HG03175 (cell line): Measurements from ENCODE around the gene RNU1-3.
A peak's percentile ranks its signal among the peaks of the same experiment; 100 is the strongest.
"Not testable (repeated sequence)": the region's sequence is repeated elsewhere in the genome, so short reads cannot be mapped to it uniquely, and the experiment has no call there.

Experiments used
- ATAC-seq: cut with Tn5 transposase; IDR thresholded peaks from one replicate; pipeline ENCODE4 v1.9.1; 2021; ENCODE audit warnings: mild to moderate bottlenecking, moderate library complexity; ENCODE audit not compliant: unreplicated experiment

Gene RNU1-3

DNA sequence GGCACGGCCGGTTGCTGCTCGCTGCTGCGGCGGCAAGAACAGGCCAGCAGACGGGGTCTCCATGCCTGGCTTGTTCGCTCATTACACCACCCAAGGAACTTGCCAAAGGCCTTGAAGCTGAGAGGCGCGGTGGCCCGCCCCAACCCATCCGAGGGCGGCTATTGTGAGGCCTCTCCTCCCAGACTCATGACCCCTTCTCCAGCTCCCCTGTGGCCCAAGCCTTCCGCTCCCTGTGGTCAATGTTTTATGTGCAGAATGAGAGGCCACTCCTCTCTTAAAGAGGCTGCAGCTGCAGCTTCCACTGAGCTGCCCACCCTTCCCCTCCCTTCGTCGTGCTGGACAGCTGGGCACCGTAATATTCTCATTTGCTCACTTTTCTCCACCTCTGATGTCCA is 27.6 kb upstream of the RNU1-3 start:
- not testable (repeated sequence) for ATAC-seq

GRCh38 chr1:16693449-16694307 is 26.9 kb upstream of the RNU1-3 start:
- ATAC-seq: not testable (repeated sequence)

DNA sequence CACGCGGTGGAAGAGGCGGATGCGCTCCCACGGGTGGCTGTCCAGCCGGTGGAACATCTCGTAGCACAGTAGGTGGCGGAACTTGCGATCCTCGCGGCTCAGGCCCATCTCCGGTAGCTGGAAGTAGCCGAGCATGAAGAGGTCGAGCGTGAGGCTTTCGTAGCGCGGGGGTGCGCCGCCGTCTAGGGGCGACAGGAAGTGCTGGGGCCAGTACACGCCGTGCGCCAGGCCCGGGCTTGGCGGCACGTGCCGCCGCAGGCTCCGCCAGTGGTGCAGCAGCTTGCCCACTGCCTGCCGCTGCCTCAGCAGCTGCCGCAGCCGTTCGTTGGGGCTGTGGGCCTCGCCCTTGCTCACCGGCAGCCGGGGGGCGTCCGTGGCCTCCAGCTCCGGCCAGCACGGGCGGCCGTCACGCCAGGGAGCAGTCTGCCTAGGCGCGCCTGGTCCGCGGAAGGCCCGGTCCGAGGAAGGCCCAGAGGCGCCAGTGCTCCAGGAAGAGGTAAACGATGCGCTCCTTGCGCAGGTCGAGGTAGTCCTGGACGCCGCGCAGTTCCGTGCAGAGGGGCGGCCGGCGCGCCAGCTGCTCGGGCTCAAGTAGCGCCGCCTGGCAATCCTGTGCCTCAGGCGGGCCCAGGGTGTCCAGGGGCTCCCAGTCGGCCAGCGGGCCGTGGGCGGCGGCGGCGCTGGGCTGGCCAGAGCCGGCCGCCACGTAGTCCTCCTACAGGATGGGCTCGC is 26.1 kb upstream of the RNU1-3 start:
- ATAC-seq: not testable (repeated sequence)

DNA sequence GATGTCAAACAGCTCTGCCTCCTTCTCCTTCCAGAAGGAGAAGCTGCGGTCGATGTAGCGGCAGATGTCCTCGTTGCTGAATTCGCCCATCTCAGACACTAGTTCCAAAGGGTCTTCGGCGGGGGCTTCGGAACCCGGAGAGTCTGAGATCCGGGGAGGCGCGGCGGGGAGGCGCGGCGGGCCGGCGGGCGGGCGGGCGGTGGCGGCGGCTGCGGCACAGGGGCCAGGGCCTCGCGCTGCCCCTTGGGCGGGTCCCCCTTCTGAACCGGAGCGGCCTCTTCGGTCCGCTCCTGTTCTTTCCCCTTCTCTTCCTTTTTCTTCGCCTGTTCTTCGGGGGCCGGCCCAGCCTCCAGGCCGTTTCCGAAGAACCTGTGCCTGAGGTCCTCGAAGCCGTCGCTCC is 25.5 kb upstream of the RNU1-3 start:
- not testable (repeated sequence) for ATAC-seq

- not testable (repeated sequence) for ATAC-seq
Observed at GRCh38 chr1:16690971-16691682, 24.4 kb upstream of the RNU1-3 start.

- ATAC-seq: not testable (repeated sequence)
Observed at GRCh38 chr1:16687132-16687800, 20.5 kb upstream of the RNU1-3 start.

DNA sequence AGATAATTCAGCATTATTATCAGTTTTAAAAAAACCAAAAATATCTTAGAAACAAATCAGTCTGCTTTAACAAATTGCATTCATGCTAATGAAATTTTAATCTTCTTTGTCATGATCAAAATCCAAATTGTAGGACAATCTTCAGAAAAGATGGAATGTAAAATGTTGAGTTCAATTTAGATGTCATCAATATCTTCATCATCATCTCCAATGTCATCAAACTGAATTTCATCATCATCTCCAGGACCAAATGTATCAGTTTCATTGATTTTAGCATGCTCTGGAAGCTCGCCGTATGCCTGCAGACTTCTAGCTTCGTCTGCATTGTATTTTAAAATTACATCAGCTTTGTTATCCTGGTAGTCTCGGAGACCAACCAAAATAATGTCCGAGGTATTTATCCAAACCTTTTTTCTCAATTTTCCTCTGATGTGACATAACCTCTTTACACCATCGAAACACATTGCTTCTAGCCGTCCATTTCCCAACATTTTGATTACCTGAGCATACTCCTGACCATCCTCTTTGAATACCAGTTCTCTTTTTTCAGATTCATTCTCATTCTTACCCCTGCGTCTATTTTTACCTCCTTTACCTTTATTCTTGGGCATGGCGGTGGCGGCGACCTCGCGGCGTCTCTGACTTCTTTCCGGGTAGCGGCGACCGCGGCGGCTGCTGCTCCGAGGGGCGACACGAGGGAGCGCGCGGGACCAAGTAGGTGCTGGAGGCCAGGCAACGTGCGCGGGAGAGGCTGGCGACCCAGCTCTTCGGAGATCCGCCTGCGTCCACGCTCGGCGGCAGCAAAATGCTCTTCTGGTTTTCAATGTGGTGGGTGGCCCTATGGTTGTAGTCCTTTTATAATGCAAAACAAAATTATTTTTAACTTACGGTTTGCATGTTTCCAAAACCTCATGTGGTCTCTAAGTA is 19.0 kb upstream of the RNU1-3 start:
- ATAC-seq: not testable (repeated sequence)

GRCh38 chr1:16684738-16685337 is 18.1 kb upstream of the RNU1-3 start:
- ATAC-seq: peak; percentile 56

- peak; percentile 43 for ATAC-seq
Observed at GRCh38 chr1:16684152-16684551, 17.4 kb upstream of the RNU1-3 start.

DNA sequence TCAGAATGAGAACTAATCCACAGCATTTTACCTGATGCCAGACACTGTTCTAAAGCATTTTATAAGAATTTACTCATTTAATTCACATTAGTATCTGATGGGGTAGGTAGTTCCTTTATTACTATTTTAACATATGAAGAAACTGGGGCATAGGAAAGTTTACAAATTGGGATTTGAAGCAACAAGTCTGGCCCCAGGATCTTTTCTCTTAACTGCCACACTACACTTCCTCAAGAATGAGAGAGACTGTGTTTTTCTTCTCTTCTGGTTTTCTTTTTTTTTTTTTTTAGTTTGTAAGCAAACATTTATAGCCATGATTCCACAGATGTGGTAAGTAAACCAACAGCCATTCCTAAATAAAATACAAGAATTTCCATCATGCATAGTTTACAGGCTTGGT is 16.1 kb upstream of the RNU1-3 start:
- not testable (repeated sequence) for ATAC-seq

GRCh38 chr1:16680366-16680765 is 13.6 kb upstream of the RNU1-3 start:
- ATAC-seq: not testable (repeated sequence)

DNA sequence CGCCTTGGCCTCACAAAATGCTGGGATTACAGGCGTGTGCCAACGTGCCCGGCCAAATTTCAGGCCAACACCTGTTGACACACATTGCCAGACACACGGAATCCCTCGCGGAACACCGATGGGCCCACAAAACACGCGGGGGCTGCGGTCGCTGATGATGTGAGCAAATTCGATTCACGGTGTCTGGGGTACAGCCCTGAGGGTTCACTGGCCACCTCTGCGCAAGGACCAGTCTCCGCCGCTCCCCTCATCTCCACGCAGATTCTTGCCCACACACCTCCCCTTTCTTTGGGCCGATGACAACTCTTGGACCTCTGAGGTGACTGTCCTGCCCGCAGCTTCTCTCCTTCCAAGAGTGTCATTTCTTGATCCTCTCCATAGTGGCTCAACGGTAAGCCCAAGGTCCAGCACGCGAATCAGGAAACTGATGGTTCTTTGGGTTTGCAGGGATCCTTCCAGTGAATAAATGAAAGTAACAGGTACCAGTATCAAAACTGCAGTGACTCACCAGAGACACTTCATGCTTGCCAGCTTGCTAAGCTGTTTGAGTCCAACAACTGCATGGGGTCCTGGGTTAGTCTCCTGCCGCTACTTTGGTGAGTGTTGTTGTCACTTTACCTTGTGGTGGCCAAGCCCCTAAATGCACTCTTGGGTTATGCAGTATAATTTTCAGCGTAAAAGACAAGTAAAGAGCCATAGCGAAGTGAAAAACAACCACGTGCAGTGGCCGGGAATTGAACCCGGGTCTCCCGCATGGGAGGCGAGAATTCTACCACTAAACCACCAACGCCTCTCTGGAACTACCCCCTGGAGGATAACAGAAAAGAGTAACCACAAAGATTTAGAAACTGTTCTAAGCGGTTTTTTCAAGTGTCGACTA is 11.0 kb upstream of the RNU1-3 start:
- ATAC-seq: no peak

GRCh38 chr1:16676661-16677523 is 10.1 kb upstream of the RNU1-3 start:
- not testable (repeated sequence) for ATAC-seq

- ATAC-seq: not testable (repeated sequence)
Observed at GRCh38 chr1:16675118-16675510, 8.4 kb upstream of the RNU1-3 start.

GRCh38 chr1:16673976-16674375 is 7.2 kb upstream of the RNU1-3 start:
- not testable (repeated sequence) for ATAC-seq

DNA sequence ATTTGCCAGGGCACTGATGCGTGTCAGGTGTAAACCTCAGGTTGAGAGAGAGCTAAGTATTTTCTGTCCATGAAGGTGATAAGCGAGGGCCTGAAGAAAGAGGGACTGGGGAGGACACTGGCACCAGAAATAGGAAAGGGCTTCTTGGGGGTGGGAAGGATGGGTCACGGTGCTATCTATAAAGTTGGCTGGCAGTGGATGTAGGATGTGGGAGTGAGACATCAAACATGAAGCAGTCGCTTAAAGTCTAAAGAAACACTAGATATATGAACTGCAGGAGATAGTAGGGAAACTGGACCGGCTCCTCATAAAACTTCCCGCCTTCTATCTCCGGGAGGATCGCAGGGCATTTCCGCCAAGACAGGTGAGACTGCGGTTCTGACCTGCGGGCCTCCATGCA is 912 bp downstream of the RNU1-3 start:
- not testable (repeated sequence) for ATAC-seq

GRCh38 chr1:16658234-16658633 is 8.5 kb downstream of the RNU1-3 start:
- ATAC-seq: not testable (repeated sequence)
